Right lobe of liver (tissue), 6 donors: ENCODE data around the gene REG1A. TPM values are rescaled to one million over a fixed set of nuclear protein-coding genes. Genes with fewer than 3 reads are reported as not detected.

Experiments used
- ATAC-seq, 4 donors: fragments of 200-7000 bp; cut with Tn5 transposase; one replicate each; pipeline ENCODE4 v1.9.1; 2020; ENCODE audit warnings: mild to moderate bottlenecking in 4 of 4, moderate library complexity in 4 of 4
- DNase-seq, 3 donors: peaks; one replicate each; pipeline ENCODE4 v3.0.0-alpha.2; 2020
- H3K27ac ChIP-seq, 3 donors: fragments of 200-600 bp; one replicate each; pipeline ENCODE4 v1.8.0; 2022
- H3K27me3 ChIP-seq, 2 donors: fragments of 200-600 bp; one replicate each; pipeline ENCODE4 v1.8.0; 2022
- H3K36me3 ChIP-seq, 4 donors: fragments of 200-600 bp; sonication (generic) in 1 of 4; one replicate each; pipeline versions ENCODE4 v1.5.1 to v1.8.0; 2017 to 2022; ENCODE audit warnings: control low read depth in 1 of 4
- H3K4me1 ChIP-seq, 4 donors: fragments of 200-600 bp; sonication (generic) in 1 of 4; one replicate each; pipeline versions ENCODE4 v1.5.1 to v1.8.0; 2017 to 2022; ENCODE audit warnings: control low read depth in 1 of 4
- H3K4me3 ChIP-seq, 3 donors: fragments of 200-600 bp; one replicate each; pipeline ENCODE4 v1.8.0; 2022
- H3K9me3 ChIP-seq, 4 donors: fragments of 200-600 bp; sonication (generic) in 1 of 4; one replicate each; pipeline versions ENCODE4 v1.5.1 to v1.8.0; 2017 to 2022; ENCODE audit warnings: control low read depth in 1 of 4
- CTCF ChIP-seq, 4 donors: fragments of 200-600 bp in 3 of 4; fragments of 450-650 bp in 1 of 4; IDR thresholded peaks; one replicate each; pipeline versions ENCODE4 v1.5.1 to v1.8.0; 2016 to 2022; ENCODE audit warnings: antibody characterized with exemption in 4 of 4, mild to moderate bottlenecking in 2 of 4
- POLR2A ChIP-seq: fragments of 450-650 bp; IDR thresholded peaks from one replicate; pipeline ENCODE4 v1.6.1; 2017; ENCODE audit warnings: antibody characterized with exemption, mild to moderate bottlenecking
- WGBS: methylation state at CpG from one replicate; pipeline ENCODE4 v1.1.6; 2018; ENCODE audit warnings: low coverage, low lambda C conversion rate; ENCODE audit not compliant: insufficient coverage; ENCODE audit errors: missing lambda C conversion rate; 5-methylcytosine and 5-hydroxymethylcytosine counted together
- intact Hi-C, 2 donors: fragments of 100-400 bp; cut with DNase I; formaldehyde crosslinking; loops; one replicate each; pipeline versions ENCODE4 v1.11.2 to v1.14.1; 2022
- long read RNA-seq: library from polyadenylated mRNA; unstranded; transcript quantifications from one replicate; pipeline ENCODE4 v2.0.0, GENCODE V29; 2019
- total RNA-seq, 6 experiments: library from RNA; depleted of rRNA in 2 of 6; stranded (reverse); fragments of >200 nt in 2 of 6; fragmentation: NEBNext Ultra II Directional in 3 of 6; extraction: Animal tissue kit (Norgen Biotek cat#: 25700) in 3 of 6; gene quantifications; one replicate each; pipeline versions ENCODE4 v1.1.0 to v1.2.4, GENCODE V29; 2016 to 2023
- donor health status: DM: no; HTN: yes; CAD: no.
- donor health status: DM: no; HTN: no; CAD: no.
- donor health status: DM: no; HTN: no; CAD: no.
- donor health status: DM: no; HTN: yes; CAD: no.
- donor health status: DM: no; HTN: yes; CAD: no.

REG1A gene
- total RNA-seq, result 1 to 10 TPM in 2 of 6 experiments, under 1 TPM in 3, not detected in 1; 0.40 to 1.2 (median 0.61) TPM
- long read RNA-seq, result 0 reads

- Histone ChIP-seq H3K4me3 (no peak within 1 kb of the TSS), H3K9me3 (no peaks in the 10 kb centered on the region), H3K27ac (no peak within 1 kb of the TSS), H3K36me3 (no peaks in the 10 kb centered on the region), H3K4me1 (no peaks in the 10 kb centered on the region), H3K27me3 (no peaks in the 10 kb centered on the region)
- WGBS, result 31% methylated on average over 5 of the region's 6 CpGs
- intact Hi-C loops, result no loop called here
- ATAC-seq (no peak), DNase-seq (no peak)
- no peak for TF ChIP-seq CTCF (IDR thresholded peaks at IDR 0.05)
- TF ChIP-seq POLR2A, result no peak
Measured at GRCh38 chr2:79120194-79120713, at the start of gene REG1A. TSS of gene REG1A (plus strand) at chr2:79120488. CDS start at chr2:79120862, 374 bp downstream.

- intact Hi-C loops, result no loop called here
- H3K36me3 ChIP-seq, result no peaks in the 10 kb centered on the region
- no peak overlapping the region for H3K27ac ChIP-seq
- 40% methylated on average over 2 of the region's 2 CpGs for WGBS
- no peaks in the 10 kb centered on the region for H3K9me3 ChIP-seq
- H3K4me3 ChIP-seq, result no peak overlapping the region
- no peak for TF ChIP-seq CTCF (IDR thresholded peaks at IDR 0.05)
- TF ChIP-seq POLR2A, result no peak
- no peaks in the 10 kb centered on the region for H3K27me3 ChIP-seq
- H3K4me1 ChIP-seq, result no peaks in the 10 kb centered on the region
- DNase-seq (no peak), ATAC-seq (no peak)
Measured at GRCh38 chr2:79071078-79071477, 49.2 kb upstream of the REG1A start.

DNA sequence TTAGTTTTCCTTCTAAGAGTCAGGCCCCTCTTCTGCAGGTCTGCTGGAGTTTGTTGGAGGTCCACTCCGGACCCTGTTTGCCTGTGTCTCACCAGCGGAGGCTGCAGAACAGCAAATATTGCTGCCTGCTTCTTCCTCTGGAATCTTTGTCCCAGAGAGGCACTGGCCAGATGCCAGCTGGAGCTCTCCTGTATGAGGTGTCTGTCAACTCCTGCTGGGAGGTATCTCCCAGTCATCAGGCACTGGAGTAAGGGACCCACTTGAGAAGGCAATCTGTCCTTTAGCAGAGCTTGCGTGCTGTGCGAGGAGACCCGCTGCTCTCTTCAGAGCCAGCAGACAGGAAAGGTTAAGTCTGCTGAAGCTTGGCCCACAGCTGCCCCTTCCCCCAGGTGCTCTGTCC is 37.3 kb upstream of the REG1A start:
- Histone ChIP-seq H3K4me3 (no peak overlapping the region), H3K27me3 (no peaks in the 10 kb centered on the region), H3K9me3 (no peaks in the 10 kb centered on the region), H3K27ac (no peak overlapping the region), H3K36me3 (no peaks in the 10 kb centered on the region), H3K4me1 (no peaks in the 10 kb centered on the region)
- WGBS, result 39% methylated on average over 4 of the region's 5 CpGs
- DNase-seq, result no peak
- intact Hi-C loops, result no loop called here
- TF ChIP-seq POLR2A, result no peak
- TF ChIP-seq CTCF (IDR thresholded peaks at IDR 0.05), result no peak
- ATAC-seq, result no peak

GRCh38 chr2:79083597-79084251 is 36.6 kb upstream of the REG1A start:
- DNase-seq (no peak), ATAC-seq (no peak)
- intact Hi-C loops, result no loop called here
- TF ChIP-seq CTCF (IDR thresholded peaks at IDR 0.05) (no peak), POLR2A (no peak)
- no peaks in the 10 kb centered on the region for H3K4me1 ChIP-seq
- H3K36me3 ChIP-seq, result no peaks in the 10 kb centered on the region
- H3K4me3 ChIP-seq, result no peak overlapping the region
- no peak overlapping the region for H3K27ac ChIP-seq
- H3K9me3 ChIP-seq, result no peaks in the 10 kb centered on the region
- no peaks in the 10 kb centered on the region for H3K27me3 ChIP-seq
